GM19043 (cell line): Measurements from ENCODE around the gene EMP2.
"Not testable (repeated sequence)": the region's sequence is repeated elsewhere in the genome, so short reads cannot be mapped to it uniquely, and the experiment has no call there.

ENCODE experiments used
- ATAC-seq: cut with Tn5 transposase; IDR thresholded peaks from one replicate; pipeline ENCODE4 v1.9.1; 2021; ENCODE audit warnings: low read depth; ENCODE audit not compliant: unreplicated experiment

The EMP2 gene

GRCh38 chr16:10552998-10553491 lies 27.4 kb downstream of the EMP2 start:
- ATAC-seq = peak; percentile 88

GRCh38 chr16:10552281-10552680 lies 28.1 kb downstream of the EMP2 start:
- ATAC-seq = no peak

GRCh38 chr16:10551881-10552280 lies 28.5 kb downstream of the EMP2 start:
- no peak for ATAC-seq

GRCh38 chr16:10548404-10548803 lies 32.0 kb downstream of the EMP2 start:
- ATAC-seq = no peak

GRCh38 chr16:10547708-10548107 lies 32.7 kb downstream of the EMP2 start:
- ATAC-seq = no peak

- ATAC-seq = no peak
These were observed 37.0 kb downstream of the EMP2 start for GRCh38 chr16:10543231-10543977.

- ATAC-seq = no peak
These were observed 39.0 kb downstream of the EMP2 start for GRCh38 chr16:10541366-10541765.

GRCh38 chr16:10539793-10540192 lies 40.6 kb downstream of the EMP2 start:
- ATAC-seq = no peak

- no peak for ATAC-seq
These were observed 41.2 kb downstream of the EMP2 start for GRCh38 chr16:10539236-10539635.

GRCh38 chr16:10538583-10538982 lies 41.8 kb downstream of the EMP2 start:
- ATAC-seq = no peak

- ATAC-seq = no peak
These were observed 42.5 kb downstream of the EMP2 start for GRCh38 chr16:10537946-10538345.

GRCh38 chr16:10536814-10537389 lies 43.5 kb downstream of the EMP2 start:
- ATAC-seq = no peak

- not testable (repeated sequence) for ATAC-seq
These were observed 44.1 kb downstream of the EMP2 start for GRCh38 chr16:10536328-10536727.

- no peak for ATAC-seq
These were observed 44.9 kb downstream of the EMP2 start for GRCh38 chr16:10535461-10535860.

GRCh38 chr16:10534748-10535147 lies 45.6 kb downstream of the EMP2 start:
- no peak for ATAC-seq

- ATAC-seq = not testable (repeated sequence)
These were observed 46.8 kb downstream of the EMP2 start for GRCh38 chr16:10533612-10534011.

- no peak for ATAC-seq
These were observed 48.8 kb downstream of the EMP2 start for GRCh38 chr16:10531582-10531981.

- ATAC-seq = no peak
These were observed 49.7 kb downstream of the EMP2 start for GRCh38 chr16:10530685-10531084.

- no peak for ATAC-seq
These were observed 50.3 kb downstream of the EMP2 start for GRCh38 chr16:10529895-10530669.

- ATAC-seq = no peak
These were observed 51.8 kb downstream of the EMP2 start for GRCh38 chr16:10528635-10529034.

GRCh38 chr16:10526962-10527361 lies 53.4 kb downstream of the EMP2 start:
- no peak for ATAC-seq
